Measurements from ENCODE around the gene HSP90B1.

HSP90B1 gene

DNA sequence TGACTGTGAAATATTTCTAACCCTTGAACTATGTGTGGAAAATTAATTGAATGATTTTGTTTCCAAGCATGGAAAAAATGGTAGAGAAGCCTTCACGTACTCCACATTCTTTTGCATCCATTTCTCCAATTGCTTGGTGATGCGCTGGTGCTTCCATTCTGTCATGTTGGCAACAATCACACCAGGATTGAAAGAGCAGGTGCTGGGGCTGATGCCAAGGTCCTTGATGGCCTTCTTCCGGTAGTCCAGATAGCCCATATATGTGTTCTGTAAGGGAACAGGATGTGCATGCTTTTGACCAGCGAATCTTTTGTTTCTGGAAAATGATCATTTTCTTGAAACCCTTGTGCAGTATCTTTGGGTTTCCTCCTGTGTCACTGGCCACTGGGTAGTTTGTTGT, 64.0 kb downstream of the HSP90B1 start:
- H3K4me2 ChIP-seq (ENCODE audit: insufficient read depth, low read length, poor library complexity, severe bottlenecking): no peak overlapping the region
- H3K4me3 ChIP-seq (ENCODE audit: low read length in 2 of 2): no peak overlapping the region
- no peak overlapping the region for H3K18ac ChIP-seq (ENCODE audit: low read length)
- H3K79me1 ChIP-seq (ENCODE audit: low read depth, low read length): no peaks in the 10 kb centered on the region
- no peak overlapping the region for H3K27ac ChIP-seq (replicated peaks; ENCODE audit: low read length)
- H3K4ac ChIP-seq (ENCODE audit: low read length): no peak overlapping the region
- H2BK120ac ChIP-seq (ENCODE audit: low read depth, low read length): no peak overlapping the region
- H4K8ac ChIP-seq (ENCODE audit: low read depth, low read length): no peak overlapping the region
- no peaks in the 10 kb centered on the region for H3K4me1 ChIP-seq (ENCODE audit: control insufficient read depth in 2 of 2, insufficient read depth in 1 of 2, low read depth in 1 of 2, low read length in 2 of 2)
- DNase-seq (ENCODE audit: low spot score): no peak
- no peak overlapping the region for H3K9ac ChIP-seq (ENCODE audit: low read depth, low read length, poor library complexity)
- H2BK5ac ChIP-seq (ENCODE audit: low read length): no peak overlapping the region
- H3K14ac ChIP-seq (ENCODE audit: low read length): no peak overlapping the region
- H2AFZ ChIP-seq (ENCODE audit: low read length): no peak overlapping the region
- peaks cover 2 to 17% of the 10 kb centered on the region in 2 donors for H3K36me3 ChIP-seq (replicated peaks in 1 of 2; ENCODE audit: control insufficient read depth in 2 of 2, insufficient read depth in 2 of 2, low read length in 2 of 2)
- no peak overlapping the region for H2AK5ac ChIP-seq (ENCODE audit: low read depth, low read length)
- H3K9me3 ChIP-seq (replicated peaks in 1 of 2; ENCODE audit: control insufficient read depth in 2 of 2, insufficient read depth in 1 of 2, low read depth in 1 of 2, low read length in 2 of 2): no peaks in the 10 kb centered on the region
- H3K27me3 ChIP-seq (ENCODE audit: control insufficient read depth in 3 of 3, insufficient read depth in 3 of 3, low read depth in 1 of 3, low read length in 3 of 3): peaks cover 0 to 6% (median 0%) of the 10 kb centered on the region in 3 experiments
- no peak overlapping the region for H2BK12ac ChIP-seq (ENCODE audit: low read length)
- H4K91ac ChIP-seq (ENCODE audit: low read depth, low read length, poor library complexity): no peak overlapping the region
- no CpG with 5 or more reads among the region's 4 CpGs for WGBS, 2 donors (ENCODE audit: extremely low coverage in 2 of 2, insufficient read length in 2 of 2, insufficient replicate concordance in 1 of 2)
- H3K23ac ChIP-seq (ENCODE audit: low read depth, low read length, poor library complexity): no peak overlapping the region
- no peak overlapping the region for H2BK15ac ChIP-seq (ENCODE audit: low read length)

GRCh38 chr12:103996595-103996994, 66.4 kb downstream of the HSP90B1 start:
- H2AFZ ChIP-seq (ENCODE audit: low read length): no peak overlapping the region
- H2BK12ac ChIP-seq (ENCODE audit: low read length): no peak overlapping the region
- no peaks in the 10 kb centered on the region for H3K36me3 ChIP-seq (replicated peaks in 1 of 2; ENCODE audit: control insufficient read depth in 2 of 2, insufficient read depth in 2 of 2, low read length in 2 of 2)
- no peak for DNase-seq (ENCODE audit: low spot score)
- H2AK5ac ChIP-seq (ENCODE audit: low read depth, low read length): no peak overlapping the region
- H3K4me1 ChIP-seq (ENCODE audit: control insufficient read depth in 2 of 2, insufficient read depth in 1 of 2, low read depth in 1 of 2, low read length in 2 of 2): no peaks in the 10 kb centered on the region
- no peak overlapping the region for H3K4me2 ChIP-seq (ENCODE audit: insufficient read depth, low read length, poor library complexity, severe bottlenecking)
- no CpG with 5 or more reads among the region's 5 CpGs for WGBS, 2 donors (ENCODE audit: extremely low coverage in 2 of 2, insufficient read length in 2 of 2, insufficient replicate concordance in 1 of 2)
- no peak overlapping the region for H3K9ac ChIP-seq (ENCODE audit: low read depth, low read length, poor library complexity)
- no peak overlapping the region for H2BK5ac ChIP-seq (ENCODE audit: low read length)
- no peak overlapping the region for H3K4me3 ChIP-seq (ENCODE audit: low read length in 2 of 2)
- H3K18ac ChIP-seq (ENCODE audit: low read length): no peak overlapping the region
- no peak overlapping the region for H4K91ac ChIP-seq (ENCODE audit: low read depth, low read length, poor library complexity)
- no peak overlapping the region for H3K14ac ChIP-seq (ENCODE audit: low read length)
- H3K27ac ChIP-seq (replicated peaks; ENCODE audit: low read length): no peak overlapping the region
- no peaks in the 10 kb centered on the region for H3K79me1 ChIP-seq (ENCODE audit: low read depth, low read length)
- H3K4ac ChIP-seq (ENCODE audit: low read length): no peak overlapping the region
- peaks cover 0 to 6% (median 0%) of the 10 kb centered on the region in 3 experiments for H3K27me3 ChIP-seq (ENCODE audit: control insufficient read depth in 3 of 3, insufficient read depth in 3 of 3, low read depth in 1 of 3, low read length in 3 of 3)
- no peaks in the 10 kb centered on the region for H3K9me3 ChIP-seq (replicated peaks in 1 of 2; ENCODE audit: control insufficient read depth in 2 of 2, insufficient read depth in 1 of 2, low read depth in 1 of 2, low read length in 2 of 2)
- H2BK120ac ChIP-seq (ENCODE audit: low read depth, low read length): no peak overlapping the region
- H4K8ac ChIP-seq (ENCODE audit: low read depth, low read length): no peak overlapping the region
- H2BK15ac ChIP-seq (ENCODE audit: low read length): no peak overlapping the region
- no peak overlapping the region for H3K23ac ChIP-seq (ENCODE audit: low read depth, low read length, poor library complexity)

GRCh38 chr12:103997286-103997900, 67.2 kb downstream of the HSP90B1 start:
- no peak overlapping the region for H4K8ac ChIP-seq (ENCODE audit: low read depth, low read length)
- H4K91ac ChIP-seq (ENCODE audit: low read depth, low read length, poor library complexity): no peak overlapping the region
- H3K79me1 ChIP-seq (ENCODE audit: low read depth, low read length): no peaks in the 10 kb centered on the region
- H2AK5ac ChIP-seq (ENCODE audit: low read depth, low read length): no peak overlapping the region
- H3K27me3 ChIP-seq (ENCODE audit: control insufficient read depth in 3 of 3, insufficient read depth in 3 of 3, low read depth in 1 of 3, low read length in 3 of 3): peaks cover 0 to 6% (median 0%) of the 10 kb centered on the region in 3 experiments
- H2BK12ac ChIP-seq (ENCODE audit: low read length): no peak overlapping the region
- no peaks in the 10 kb centered on the region for H3K36me3 ChIP-seq (replicated peaks in 1 of 2; ENCODE audit: control insufficient read depth in 2 of 2, insufficient read depth in 2 of 2, low read length in 2 of 2)
- H3K14ac ChIP-seq (ENCODE audit: low read length): no peak overlapping the region
- H3K9ac ChIP-seq (ENCODE audit: low read depth, low read length, poor library complexity): no peak overlapping the region
- H2BK5ac ChIP-seq (ENCODE audit: low read length): no peak overlapping the region
- no peak overlapping the region for H3K4me2 ChIP-seq (ENCODE audit: insufficient read depth, low read length, poor library complexity, severe bottlenecking)
- no peak overlapping the region for H3K23ac ChIP-seq (ENCODE audit: low read depth, low read length, poor library complexity)
- H3K4ac ChIP-seq (ENCODE audit: low read length): no peak overlapping the region
- no peak overlapping the region for H3K4me3 ChIP-seq (ENCODE audit: low read length in 2 of 2)
- WGBS, 2 donors (ENCODE audit: extremely low coverage in 2 of 2, insufficient read length in 2 of 2, insufficient replicate concordance in 1 of 2): 100% methylated on average over 2 of the region's 16 CpGs; no CpG with 5 or more reads in 1 of the 2 donors
- no peak overlapping the region for H2BK15ac ChIP-seq (ENCODE audit: low read length)
- H2AFZ ChIP-seq (ENCODE audit: low read length): no peak overlapping the region
- no peak overlapping the region for H3K18ac ChIP-seq (ENCODE audit: low read length)
- no peak overlapping the region for H3K27ac ChIP-seq (replicated peaks; ENCODE audit: low read length)
- H3K9me3 ChIP-seq (replicated peaks in 1 of 2; ENCODE audit: control insufficient read depth in 2 of 2, insufficient read depth in 1 of 2, low read depth in 1 of 2, low read length in 2 of 2): no peaks in the 10 kb centered on the region
- DNase-seq (ENCODE audit: low spot score): no peak
- H2BK120ac ChIP-seq (ENCODE audit: low read depth, low read length): no peak overlapping the region
- no peaks in the 10 kb centered on the region for H3K4me1 ChIP-seq (ENCODE audit: control insufficient read depth in 2 of 2, insufficient read depth in 1 of 2, low read depth in 1 of 2, low read length in 2 of 2)

Measured in neuronal stem cell (in vitro differentiated cells).